GM19468 (cell line): ENCODE measurements around the gene CDH4.

Experiments
- ATAC-seq: cut with Tn5 transposase; IDR thresholded peaks from one replicate; pipeline ENCODE4 v1.9.1; 2021; ENCODE audit warnings: mild to moderate bottlenecking, moderate library complexity, moderate number of reproducible peaks; ENCODE audit not compliant: unreplicated experiment; ENCODE audit errors: extremely low read depth

The CDH4 gene

DNA sequence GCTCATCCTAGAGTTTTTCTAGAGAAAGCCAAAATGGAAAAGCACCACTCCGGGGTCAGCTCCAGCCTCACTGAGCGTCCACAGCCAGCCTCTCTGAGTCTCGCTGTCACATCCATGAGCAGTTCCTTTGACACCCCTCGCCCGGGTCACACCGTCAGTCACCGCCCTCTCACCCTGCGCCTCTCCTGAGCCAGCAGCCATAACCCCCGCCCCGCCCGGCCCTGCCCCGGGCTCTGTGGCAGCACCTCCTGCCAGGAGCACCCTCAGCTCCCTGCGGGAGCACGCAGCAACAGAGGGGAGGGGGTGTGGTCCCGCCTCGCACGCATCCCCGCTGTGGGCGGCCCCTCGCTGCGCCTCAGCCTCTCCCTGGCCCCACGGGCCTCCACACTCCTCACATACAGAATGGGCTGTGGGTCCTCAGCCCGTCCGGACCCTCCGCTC lies 545.9 kb downstream of the CDH4 start:
- ATAC-seq: no peak

- ATAC-seq: no peak
Observed at GRCh38 chr20:61798632-61799031, 546.6 kb downstream of the CDH4 start.

GRCh38 chr20:61799394-61799923 lies 547.4 kb downstream of the CDH4 start:
- ATAC-seq: no peak

GRCh38 chr20:61799928-61800327 lies 547.9 kb downstream of the CDH4 start:
- no peak for ATAC-seq

- no peak for ATAC-seq
Observed at GRCh38 chr20:61800359-61801064, 548.5 kb downstream of the CDH4 start.

- ATAC-seq: no peak
Observed at GRCh38 chr20:61801065-61801360, 549.0 kb downstream of the CDH4 start.

GRCh38 chr20:61801428-61801827 lies 549.4 kb downstream of the CDH4 start:
- no peak for ATAC-seq

- ATAC-seq: no peak
Observed at GRCh38 chr20:61801857-61802442, 549.9 kb downstream of the CDH4 start.

DNA sequence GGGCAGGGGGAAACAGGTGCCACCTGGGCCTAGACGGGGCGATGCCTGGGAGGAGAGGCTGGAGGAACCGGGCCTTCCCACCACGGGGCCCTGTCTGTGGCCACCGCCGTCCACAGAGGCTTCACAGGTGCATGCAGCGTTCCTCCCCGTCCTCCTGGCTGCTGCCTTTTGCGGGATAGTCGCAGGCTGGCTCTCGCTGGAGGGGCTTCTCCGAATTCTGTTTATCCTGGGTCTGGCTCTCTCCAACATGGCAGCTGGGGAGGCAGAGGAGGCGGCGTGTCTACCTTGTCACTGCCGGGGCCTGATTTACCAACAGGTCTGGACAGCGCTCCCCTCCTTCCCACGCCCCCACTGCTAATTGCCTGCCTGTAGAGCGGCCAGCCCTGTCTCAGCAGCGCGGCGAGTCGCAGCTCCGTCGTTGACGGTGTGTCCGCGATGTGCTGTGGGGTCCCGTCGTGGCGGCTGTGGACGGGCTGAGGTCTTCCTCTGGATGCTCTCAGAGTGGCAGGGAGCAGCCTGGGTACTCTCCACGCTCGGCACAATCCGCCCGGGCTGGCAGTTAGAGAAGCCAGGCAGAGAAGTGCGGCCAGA lies 550.8 kb downstream of the CDH4 start:
- no peak for ATAC-seq

DNA sequence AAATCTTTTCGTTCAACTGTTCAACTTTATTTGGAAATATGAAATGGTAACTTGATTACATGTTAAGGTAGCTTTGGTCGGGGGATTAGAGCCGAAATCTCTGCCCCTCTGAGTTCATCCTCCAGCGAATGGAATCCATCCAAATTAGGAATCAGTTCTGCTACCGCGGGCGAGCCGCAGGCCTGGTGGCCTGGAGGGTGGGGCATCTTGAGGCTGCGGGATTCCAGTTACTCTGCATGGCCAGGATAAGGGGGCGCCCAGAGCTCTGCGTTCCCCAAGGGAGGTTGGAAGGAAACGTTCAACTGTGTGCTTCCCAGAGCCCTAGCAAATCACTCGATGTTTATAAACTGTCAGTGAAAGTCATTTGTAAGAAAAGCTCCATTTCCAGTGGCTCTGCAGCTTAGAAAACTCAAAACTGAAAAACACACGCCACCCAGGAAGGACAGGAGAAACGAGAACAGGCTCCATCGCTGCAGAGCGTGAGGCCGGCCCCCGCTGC lies 551.4 kb downstream of the CDH4 start:
- ATAC-seq: no peak

DNA sequence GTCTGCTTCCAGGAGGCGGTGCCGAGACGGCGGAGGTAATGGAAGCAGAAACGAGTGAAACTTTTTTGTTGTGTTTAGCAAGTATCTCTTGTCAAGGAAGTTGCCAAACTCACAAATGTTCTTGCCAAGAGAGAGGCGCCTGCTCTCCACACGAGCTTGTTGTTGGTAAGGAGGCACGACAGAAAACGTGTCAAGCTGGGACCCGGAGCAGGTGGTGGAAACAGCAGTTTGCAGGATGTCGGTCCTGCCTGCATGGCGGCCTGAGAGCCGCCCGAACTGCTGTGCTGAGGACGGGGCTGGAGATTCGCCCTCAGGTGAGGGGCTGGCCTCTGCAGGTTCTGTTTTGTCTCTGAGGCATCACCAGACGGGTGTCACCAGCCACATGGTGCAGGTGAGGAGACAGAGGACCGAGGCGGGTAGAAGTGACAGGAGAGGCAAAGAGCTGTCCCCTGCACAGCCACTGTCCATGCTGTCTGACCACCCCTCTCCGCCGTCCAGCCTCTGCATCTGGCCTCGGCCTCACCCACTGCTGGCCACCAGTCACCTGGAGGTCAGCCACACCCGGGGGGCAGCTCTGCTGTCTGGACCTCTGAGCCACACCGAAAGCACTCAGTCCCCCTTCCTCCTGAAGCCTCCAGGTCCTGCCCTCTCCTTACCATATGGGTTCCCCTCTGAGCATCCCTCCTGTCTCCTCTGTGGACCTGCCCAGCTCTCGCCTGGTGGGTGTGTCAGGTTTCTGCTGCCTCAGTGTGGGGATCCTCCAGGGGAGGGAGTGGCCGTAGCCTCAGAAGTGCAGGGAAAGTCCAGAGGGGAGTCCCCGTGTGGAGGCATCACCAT lies 552.1 kb downstream of the CDH4 start:
- ATAC-seq: no peak

GRCh38 chr20:61804752-61805295 lies 552.8 kb downstream of the CDH4 start:
- no peak for ATAC-seq

- ATAC-seq: no peak
Observed at GRCh38 chr20:61805365-61805764, 553.3 kb downstream of the CDH4 start.

DNA sequence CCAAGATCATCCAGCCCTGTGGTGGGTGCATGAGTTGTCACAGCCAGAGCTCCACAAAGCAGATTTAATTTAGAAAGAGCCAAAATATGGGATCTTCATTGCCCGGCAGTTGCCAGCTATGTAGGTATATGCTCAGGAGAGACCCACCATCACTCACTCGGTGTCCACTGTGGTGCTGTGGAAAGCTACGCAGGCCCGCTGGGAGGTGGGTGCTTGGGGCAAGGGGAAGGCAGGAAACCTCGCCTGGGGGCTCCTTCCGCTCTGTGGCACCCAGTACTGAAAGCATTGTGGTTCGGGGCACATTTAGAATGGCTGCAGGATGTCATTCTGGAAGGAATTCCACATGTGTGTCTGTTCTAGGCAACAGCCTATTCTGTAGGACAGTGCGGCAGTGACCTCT lies 553.7 kb downstream of the CDH4 start:
- ATAC-seq: no peak

GRCh38 chr20:61806314-61806713 lies 554.3 kb downstream of the CDH4 start:
- ATAC-seq: no peak

GRCh38 chr20:61806995-61807394 lies 554.9 kb downstream of the CDH4 start:
- ATAC-seq: no peak

- no peak for ATAC-seq
Observed at GRCh38 chr20:61807471-61808160, 555.6 kb downstream of the CDH4 start.

- no peak for ATAC-seq
Observed at GRCh38 chr20:61808447-61808846, 556.4 kb downstream of the CDH4 start.

DNA sequence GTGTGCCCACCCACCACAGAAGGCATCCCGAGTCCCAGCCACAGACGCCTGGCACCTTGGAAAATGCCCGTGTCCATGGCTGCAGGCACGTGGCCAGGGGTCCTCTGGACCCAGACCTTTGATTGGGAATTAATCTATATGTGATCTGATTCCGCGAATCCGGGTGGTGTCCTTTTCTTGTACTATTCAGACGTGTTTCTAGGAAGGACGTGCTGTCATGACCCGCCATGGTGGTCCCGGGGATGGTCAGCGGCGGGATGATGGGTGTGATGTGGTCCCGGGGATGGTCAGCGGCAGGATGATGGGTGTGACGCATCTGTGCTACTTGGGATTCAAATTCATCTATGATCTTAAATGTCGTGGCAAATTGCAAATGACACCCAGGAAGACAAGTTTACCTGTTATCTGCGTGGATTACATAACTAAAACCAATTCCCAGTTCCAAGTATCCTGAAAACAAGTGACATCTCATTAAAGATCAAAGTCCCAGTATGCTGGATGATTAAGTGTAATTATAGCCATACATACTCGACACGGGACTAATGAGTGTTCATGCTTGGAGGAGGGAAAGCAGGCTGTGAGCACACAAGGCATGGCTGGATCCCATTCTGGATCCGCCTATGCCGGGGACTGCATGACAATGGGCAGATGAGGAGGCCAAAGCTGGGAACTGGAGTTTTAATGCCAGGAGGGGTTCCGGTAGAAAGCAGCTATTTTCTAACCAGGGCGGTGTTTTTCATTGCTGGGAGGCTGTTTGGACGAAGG lies 557.1 kb downstream of the CDH4 start:
- ATAC-seq: no peak
